NCI-H2107 (cell line): ENCODE data around the gene ROPN1B.

Source experiments
- DNase-seq: peaks from one replicate; lab custom pipeline; 2025; lab: John Stamatoyannopoulos, UW

Gene ROPN1B

DNA sequence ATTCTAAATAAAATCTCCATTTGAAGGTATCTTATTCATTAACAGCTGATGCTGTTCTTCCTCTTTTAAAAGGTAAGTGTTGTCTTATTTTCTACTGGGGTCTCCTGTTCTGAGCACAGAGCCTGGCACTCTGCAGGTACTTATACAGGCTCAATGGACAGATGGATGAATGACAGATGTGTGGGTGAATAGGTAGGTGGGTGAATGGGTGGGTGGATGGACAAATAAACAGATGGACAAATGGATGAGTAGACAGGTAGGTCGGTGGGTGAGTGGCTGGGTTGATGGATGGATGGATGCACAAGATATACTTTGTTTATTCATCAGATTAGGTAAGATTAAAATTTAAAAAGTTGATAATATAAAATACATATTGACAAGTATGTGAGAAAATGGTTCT is 61.5 kb downstream of the ROPN1B start:
- no peak for DNase-seq

DNA sequence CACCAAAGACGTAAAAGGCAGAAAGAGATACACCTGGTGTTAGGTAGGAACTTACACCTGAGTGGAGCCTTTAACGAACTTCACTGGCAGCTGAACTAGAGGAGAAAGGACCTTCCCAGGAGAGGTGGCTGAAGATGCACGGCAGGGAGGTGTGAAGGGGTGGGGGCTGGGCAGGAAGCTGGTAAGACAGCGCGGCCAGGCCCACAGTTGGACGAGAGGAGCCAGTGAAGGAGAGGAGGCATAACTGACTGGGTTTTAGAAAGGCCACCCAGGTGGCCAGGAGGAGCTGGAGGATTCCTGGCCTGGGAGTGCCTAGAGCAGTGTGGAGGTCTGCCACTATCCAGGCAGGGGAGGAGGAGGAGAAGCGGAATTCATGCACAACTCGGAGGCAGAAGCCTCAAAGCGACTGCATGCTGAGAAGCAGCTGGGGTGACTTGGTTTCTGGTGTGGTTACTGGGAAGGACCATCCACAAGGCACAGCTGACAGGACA is 63.0 kb downstream of the ROPN1B start:
- DNase-seq = no peak
